NCI-H2081 (cell line): ENCODE measurements around the gene ABCA4.
A peak's percentile ranks its signal among the peaks of the same experiment; 100 is the strongest.

Experiments
- DNase-seq, 2 experiments: peaks; one replicate each; lab custom pipeline; 2025; lab: John Stamatoyannopoulos, UW

Gene ABCA4

GRCh38 chr1:94083681-94084080 is 37.3 kb downstream of the ABCA4 start:
- no peak for DNase-seq

DNA sequence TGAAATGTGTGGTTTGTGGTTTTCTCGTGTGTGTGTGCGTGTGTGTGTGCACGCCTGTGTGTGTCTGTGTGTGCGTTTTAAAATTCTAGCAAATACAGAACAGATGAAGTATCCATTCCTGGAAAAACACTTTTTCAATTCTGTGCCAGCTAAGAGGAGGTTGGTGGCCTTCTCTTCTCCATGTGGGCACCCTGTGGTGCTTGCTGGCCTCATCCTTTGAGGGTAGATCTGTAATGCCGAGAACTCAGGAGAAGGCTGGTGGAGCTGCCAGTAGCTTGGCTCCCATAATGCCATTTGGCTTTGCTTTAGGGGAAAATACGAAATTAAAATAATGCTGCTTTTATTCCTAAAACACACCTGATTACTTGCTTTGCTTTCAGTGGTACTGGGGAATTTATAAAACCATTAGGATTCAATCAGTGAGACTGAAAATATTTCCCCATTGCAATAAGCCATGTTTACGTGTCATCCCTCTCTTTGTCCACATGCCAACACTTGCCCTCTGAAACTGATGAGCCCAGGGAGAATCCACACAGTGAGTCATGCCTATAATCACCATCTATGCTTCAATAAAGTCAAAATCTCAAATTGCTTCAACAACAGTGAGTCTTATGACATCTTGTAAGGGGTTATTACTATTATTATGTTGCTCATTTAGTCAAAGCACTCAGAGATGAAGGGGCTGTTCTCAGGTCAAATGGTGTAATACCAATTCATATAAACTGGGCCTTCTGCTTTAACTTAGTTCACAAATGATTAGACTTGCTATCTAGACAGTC is 39.2 kb downstream of the ABCA4 start:
- DNase-seq, result no peak

GRCh38 chr1:94079989-94080388 is 41.0 kb downstream of the ABCA4 start:
- no peak for DNase-seq

GRCh38 chr1:94079080-94079940 is 41.6 kb downstream of the ABCA4 start:
- no peak for DNase-seq

DNA sequence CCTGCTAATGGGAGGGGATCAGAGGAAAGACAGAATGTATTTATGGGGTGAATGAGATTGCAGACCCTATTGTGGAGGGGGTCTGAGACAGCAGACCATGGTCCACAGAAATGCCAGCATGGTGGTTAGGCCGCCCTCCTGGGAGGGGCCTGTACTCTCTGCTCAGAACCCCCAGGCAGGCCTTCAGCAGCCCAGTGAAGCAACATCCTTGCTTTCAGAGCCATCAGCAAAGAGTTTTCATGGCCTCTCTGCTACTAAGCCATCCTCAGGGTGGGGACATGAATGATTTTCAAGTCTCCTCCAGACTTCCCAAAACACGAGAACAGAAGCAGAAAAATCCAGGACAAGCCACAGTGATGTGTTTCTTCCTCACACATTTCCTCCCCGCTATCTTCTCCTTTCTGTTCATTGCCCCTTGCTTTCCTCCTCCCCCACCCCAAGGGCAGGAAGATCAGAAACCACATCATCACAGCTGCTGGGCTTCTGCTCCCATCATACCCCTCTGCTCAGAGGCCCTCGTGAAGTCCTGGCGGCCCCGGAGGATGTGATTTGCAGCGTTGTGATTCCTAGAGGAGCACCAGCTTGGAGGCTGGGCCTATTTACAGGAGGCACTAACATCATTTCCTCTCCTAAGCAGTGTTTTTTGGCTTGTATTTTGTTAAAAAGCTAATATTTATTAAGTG is 48.0 kb downstream of the ABCA4 start:
- DNase-seq, result no peak

- no peak for DNase-seq
Observed at GRCh38 chr1:94071976-94072375, 49.0 kb downstream of the ABCA4 start.

GRCh38 chr1:94071391-94071790 is 49.6 kb downstream of the ABCA4 start:
- DNase-seq, result no peak

GRCh38 chr1:94070865-94071264 is 50.1 kb downstream of the ABCA4 start:
- no peak for DNase-seq

DNA sequence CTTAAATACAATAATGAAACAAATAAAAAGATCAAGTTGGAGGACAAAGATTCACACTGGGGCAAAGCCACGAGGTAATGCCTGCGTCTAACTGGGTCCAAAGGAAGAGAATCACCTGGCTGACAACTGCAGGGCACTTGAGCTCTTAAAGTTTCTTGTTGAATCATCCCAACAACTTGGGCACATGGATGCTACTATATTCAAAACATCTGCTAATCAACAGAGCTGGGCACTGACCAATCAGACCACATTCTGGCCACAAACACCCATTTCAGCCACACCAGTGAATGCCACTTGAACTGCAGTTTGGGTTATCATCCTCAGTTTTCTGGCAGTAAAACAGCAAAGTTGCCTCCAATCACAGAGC is 51.0 kb downstream of the ABCA4 start:
- no peak for DNase-seq

DNA sequence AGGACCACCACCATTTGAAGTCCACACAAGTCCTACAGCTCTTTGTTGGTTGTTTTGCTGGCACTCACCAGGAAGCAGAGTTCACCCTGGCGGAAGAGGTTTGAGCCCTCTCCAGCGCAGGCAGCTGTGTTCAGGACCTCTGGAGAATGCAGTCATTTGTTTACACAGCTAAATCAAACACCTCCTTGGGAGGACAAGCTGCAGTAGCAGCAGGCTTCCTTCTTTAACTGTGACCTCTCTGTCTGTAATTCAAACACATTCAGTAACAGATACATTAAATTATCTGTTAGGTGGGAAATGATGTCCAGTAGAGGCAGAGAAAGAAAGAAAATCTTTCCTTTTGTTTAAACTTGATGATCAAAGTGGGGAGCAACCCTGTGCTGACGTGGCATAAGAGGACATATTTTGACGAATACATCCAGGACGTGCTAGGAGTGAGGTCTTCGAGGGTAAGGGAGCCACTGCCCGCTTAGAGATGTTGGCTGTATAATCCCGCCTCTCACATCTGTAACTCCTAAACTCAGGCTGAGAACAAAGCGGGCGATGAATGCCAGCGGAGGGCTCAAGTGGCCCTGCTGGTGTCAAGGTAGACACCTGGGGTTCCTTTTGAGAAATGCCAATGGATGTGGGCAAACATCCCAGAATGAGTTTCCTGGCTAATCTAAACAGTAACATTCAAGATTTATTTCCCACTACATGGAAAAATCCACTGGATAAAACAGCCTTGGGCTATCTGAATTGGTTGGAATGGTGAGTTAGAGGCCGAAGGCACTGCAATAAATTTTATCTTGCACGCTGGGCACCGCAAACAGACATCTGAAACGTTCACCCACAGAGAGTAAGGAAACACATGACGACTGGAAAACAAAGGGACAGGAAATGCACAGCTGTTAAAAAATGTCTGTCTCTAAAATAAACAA is 51.7 kb downstream of the ABCA4 start:
- peak; percentile 49 to 68 for DNase-seq

DNA sequence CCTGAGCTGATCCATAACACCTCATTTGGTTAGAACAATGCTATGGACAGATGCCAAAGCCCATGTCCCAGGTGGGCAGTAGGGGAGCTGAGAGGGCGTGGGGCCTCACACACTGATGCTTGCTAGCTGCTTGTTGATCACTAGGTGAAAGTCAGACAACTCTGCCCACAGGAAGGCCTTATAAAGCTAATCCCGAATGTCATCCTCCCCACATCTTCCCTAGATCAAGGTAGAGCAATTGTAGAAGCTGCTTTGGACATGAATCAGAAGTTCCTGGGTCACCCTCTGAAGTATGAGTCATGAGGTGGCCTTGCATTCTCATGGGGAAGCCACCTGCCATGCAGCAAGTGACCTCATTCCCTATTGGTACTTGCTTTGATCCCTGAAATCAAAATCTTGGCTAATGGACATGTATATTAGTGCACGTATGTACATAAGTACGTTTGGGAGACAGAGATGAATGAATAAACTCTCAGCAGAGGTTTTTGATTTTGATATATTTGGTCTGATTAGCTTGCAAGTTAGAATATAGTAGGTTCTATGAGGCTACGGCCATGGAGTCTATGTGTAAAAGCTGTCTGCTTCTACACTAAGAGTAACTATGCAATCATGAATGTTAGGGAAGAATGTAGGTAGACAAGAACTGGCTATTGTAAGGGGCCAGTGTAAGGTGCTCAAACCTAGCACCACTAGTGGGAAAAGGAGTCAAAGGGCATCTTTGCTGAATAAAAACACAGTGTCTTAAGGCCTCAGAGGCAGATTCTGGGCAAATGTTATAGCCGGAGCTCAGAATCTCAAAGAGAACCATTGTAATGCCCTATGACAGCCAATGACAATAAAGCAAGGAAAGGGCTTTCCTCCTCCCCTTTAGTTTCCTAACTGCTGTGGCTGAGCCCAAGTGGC is 52.6 kb downstream of the ABCA4 start:
- DNase-seq, result peak in 1 of 2 experiments; percentile 41

GRCh38 chr1:94067196-94067595 is 53.8 kb downstream of the ABCA4 start:
- no peak for DNase-seq

DNA sequence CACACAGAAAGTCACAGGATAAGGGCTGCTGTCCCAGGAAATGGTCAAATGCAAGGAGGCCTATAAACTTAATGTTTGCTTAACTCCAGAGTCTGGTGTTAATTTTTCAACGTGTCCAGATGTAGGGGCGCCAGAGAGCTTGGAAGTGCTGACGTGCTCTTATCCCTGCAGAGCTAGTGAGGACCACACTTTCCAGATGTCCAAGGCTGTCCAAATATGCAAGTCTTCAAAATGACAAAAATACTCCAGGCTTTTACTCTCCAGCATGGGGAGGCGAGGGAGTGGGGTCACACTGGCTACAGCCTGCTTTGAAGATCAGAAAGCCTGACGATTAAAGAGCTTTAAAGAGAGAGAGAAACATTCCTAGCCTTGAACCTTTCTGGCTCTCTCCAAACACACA is 57.6 kb downstream of the ABCA4 start:
- DNase-seq, result no peak

GRCh38 chr1:94061513-94062443 is 59.2 kb downstream of the ABCA4 start:
- DNase-seq, result peak; percentile 49 to 52

DNA sequence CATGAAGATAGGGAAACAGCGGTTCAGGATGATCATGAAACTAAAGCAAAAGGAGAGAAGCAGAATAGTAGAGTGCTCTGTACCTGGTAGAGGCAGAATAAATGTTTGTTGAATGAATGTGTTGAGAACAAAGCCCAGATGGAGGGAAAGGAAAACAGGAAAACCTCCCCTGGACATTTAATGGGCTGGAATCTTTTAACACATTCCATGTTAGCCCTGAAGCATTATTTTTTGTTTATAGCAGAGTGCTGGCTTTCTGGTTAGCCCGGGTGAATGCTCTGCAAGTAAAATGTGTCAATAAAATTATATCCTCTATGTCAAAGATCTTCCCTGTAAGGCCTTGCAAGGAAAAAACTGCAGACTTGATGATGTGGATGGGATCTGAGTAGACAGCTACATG is 60.2 kb downstream of the ABCA4 start:
- no peak for DNase-seq

DNA sequence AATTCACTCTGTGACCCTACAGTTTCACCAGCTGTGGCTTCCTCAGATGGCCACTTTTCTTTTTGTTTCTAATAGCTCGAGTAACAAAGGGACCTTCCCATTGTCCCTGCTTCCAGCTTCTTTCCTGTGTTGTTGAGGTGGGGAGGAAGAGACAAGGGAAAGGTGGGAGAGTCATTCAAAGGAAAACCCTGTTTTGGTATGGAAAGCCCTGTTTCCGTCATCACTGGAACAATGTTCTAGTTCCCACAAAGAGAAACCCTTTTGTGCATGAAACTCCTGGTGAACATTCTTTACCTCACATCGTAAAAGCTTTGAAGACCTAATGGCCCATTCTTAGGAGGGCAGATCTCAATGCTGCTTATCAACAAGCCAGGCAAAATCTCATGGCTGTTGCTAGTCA is 62.2 kb downstream of the ABCA4 start:
- DNase-seq, result no peak

GRCh38 chr1:94056996-94057395 is 64.0 kb downstream of the ABCA4 start:
- no peak for DNase-seq

DNA sequence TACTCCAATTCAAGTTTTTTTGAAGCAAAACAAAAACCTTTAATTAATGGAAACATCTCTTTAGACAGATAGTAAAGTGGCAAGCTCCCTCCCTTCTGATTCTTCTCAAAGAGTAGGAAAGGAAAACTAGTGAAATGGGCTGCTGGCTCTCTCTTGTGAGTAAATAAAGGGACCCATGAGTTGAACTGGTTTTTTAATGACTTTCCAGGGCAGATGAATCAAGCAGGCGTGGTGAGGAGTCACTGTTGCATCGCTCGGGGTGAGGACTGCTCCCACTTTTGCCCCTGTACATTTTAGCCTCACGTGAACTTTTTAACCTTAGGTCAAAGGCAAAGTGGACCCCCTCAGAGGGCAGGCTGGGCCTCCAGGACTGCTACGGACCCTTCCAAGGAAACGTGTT is 64.8 kb downstream of the ABCA4 start:
- DNase-seq, result no peak

- DNase-seq, result no peak
Observed at GRCh38 chr1:94055459-94056122, 65.4 kb downstream of the ABCA4 start.
